GM19372 (cell line): ENCODE data around the gene JPT1.
"Not testable (repeated sequence)": the region's sequence is repeated elsewhere in the genome, so short reads cannot be mapped to it uniquely, and the experiment has no call there.

ENCODE experiments used
- ATAC-seq: cut with Tn5 transposase; IDR thresholded peaks from one replicate; pipeline ENCODE4 v1.9.1; 2021; ENCODE audit warnings: mild to moderate bottlenecking, low read depth, moderate library complexity; ENCODE audit not compliant: unreplicated experiment

The JPT1 gene

DNA sequence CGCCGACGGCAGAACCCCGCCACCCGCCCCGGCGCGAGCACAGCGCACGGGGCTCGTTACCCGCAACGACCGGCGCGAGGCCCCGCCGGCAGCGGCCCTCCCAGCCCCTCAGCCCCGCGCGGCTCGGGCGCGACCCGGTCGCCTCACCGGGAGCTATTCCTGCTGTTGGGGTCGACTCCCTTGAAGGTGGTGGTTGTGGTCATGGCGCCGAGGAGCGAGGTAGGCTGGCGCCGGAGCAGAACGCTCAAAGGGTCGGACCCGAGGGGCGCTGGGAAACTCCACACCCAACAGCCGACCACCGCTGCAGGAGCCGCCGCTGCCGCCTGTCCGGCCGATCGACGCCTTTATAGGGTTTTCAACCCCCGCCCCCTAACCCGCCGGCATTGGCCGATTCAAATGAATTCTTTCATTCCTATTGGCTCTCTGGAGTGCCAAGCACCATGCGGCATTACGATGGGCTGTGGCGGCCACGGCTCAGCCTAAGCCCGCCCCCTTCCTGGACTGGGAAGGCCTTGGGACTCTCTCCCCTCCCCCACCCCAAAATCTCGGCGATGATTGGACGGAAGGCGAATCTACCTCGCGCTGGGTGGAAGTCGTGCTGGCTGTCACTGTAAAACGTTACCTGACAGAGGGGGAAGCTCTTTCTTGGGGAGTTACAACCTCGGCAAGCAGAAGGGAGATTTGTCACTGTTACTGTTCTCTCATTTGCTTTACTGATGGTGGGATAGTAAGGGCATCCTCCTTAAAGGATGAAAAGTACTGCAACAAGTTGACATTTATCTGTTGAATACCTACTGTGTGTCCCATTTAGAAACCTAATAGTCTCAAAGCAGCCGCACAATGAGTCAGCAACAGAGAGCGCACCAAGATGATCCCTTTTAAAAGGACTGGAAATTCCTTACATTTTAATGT is at the start of gene JPT1:
JPT1 (minus strand) TSS at position 318 of the 912 bp plus-strand sequence; CDS start at position 203, 115 bp downstream.
- peak; percentile 86 for ATAC-seq

GRCh38 chr17:75199886-75200618 is 45.7 kb upstream of the JPT1 start:
- ATAC-seq, result no peak

DNA sequence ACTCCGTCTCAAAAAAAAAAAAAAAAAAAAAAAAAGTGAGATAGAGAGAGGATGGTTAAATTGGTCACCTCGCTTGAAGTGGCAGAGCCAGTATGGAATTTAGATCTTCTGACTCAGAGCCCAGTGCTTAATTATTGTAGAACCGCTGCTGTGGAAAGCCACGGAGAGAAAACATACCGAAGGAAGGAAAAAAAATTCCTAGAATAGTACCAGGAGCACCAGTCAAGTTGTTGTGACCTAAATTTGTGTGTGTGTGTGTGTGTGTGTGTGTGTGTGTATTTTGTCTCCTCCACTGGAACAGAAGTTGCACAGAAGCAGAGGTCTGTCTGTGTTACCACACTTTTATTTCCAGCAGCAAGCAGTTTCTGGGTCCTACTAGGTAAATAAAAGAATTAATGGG is 40.6 kb upstream of the JPT1 start:
- ATAC-seq, result no peak

DNA sequence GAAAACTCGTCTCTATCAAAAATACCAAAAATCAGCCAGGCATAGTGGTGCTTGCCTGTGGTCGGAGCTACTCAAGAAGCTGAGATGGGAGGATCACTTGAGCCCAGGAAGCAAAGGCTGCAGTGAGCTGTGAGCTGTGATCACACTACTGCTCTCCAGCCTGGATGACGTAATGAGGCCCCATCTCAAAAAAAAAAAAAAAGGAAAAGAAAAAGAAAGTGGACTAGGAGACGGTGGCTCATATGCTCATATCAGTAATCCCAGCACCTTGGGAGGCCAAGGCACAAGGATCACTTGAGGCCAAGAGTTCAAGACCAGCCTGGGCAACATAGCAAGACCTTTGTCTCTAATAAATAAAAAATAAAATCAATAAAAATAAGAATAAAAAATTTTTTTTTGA is 37.3 kb upstream of the JPT1 start:
- no peak for ATAC-seq

DNA sequence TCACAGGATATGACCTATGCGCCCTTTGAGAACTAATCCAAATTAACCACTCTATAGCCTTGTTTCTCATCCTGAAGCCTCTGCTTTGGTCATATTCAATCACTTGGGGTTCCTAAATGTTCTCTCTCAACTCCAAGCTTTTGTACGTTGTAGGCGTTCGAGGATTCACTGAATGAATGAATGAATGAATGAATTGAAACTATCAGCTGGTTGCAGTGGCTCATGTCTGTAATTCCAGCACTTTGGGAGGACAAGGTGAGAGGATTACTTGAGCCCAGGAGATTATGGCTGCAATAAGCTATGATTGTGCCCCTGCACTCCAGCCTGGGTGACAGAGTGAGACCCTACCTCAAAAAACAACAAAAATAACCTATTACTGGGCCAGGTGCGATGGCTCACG is 34.3 kb upstream of the JPT1 start:
- ATAC-seq, result no peak

DNA sequence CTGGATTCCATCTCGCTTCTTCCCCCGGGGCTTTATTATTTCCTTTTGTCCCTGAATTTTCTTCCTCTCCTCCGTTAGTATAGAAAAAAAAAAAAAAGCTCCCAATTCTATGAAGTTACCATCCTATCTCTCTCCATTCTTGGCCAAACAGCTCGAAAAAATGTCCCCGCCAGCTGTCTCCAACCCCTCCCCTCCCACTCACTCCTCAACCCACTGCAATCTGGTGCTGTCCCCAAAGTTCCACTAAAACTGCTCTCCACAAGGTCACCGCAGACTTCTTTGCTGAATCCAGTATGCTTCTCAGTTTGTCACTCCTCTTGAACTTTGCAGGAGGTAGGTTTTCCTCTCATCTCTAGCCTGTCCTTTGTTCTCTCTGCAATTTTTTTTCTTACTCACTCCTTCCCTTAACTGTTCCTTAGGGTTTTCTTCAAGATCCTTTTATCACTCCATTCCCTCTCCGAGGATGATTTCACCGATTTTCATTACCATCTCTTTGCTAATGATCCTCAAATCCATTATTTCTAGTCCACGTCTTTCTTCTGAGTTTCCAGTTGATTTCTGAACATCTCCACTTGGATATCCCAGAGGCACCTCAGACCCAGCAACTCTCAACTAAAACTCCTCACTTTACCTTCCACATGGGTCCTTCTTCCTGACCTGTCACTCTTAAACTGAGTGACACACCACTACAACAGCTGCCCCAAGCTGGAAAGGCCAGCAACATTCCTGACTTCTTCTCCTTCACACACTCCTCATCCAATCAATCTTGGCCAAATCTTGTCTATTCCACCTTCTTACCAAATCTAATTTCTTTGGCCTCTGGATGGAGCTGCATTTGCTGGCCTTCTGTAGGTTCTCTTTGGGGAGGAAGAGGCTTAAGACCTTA is 29.9 kb upstream of the JPT1 start:
- no peak for ATAC-seq

GRCh38 chr17:75182569-75183436 is 28.5 kb upstream of the JPT1 start, which contains the start of gene SUMO2:
Gene SUMO2 (minus strand): TSS chr17:75182959. CDS start chr17:75182834, 125 bp downstream.
- ATAC-seq, result peak; percentile 75

DNA sequence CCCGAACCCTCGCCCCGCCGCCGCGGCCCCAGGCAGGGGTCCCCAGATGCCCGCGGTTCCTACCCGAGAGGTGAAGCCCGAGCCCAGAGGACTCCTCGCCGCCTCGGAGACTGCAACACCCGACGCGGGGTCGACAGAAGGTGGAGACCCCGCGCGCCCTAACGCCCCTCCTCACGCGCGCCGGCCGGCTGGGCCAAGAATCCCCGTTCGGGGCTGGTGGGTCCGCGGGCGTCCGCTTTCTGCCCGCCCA is 27.9 kb upstream of the JPT1 start:
- no peak for ATAC-seq

DNA sequence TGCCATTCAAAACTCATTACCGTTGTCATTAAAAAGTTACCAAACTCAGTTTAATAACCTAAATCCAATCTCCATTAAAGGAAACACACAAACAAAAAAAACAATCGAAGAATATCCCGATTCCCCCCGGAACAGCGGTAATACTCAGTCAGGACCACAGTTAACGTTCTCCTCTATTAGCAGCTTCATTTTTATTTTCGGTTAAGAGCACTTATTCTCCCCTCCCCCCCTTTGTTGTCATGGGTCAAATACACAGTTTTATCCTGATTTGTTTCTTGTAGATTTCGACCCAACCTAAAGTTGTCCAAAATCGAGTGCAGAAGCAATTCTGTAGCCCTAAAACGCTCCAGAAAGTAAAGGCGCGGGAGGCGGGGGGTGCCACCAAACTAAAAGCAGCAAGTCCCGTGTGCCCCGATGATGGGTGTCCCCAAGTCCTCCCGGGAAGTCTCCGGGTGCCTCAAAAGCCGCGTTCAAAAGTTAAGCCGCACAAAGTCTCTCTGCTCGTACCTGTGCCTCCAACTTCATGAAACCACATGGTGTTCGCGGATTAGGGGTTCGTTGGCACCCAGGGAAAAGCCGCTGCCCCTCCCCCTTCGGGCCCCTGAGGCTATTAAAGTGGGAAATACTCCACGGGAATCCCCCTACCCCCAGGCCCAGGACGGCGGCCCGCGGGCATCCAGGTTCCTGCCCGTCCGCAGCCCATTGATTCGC is 27.5 kb upstream of the JPT1 start:
- ATAC-seq, result peak; percentile 2

GRCh38 chr17:75181110-75181509 is 26.8 kb upstream of the JPT1 start:
- ATAC-seq, result no peak

- ATAC-seq, result no peak
These were observed 24.1 kb upstream of the JPT1 start for GRCh38 chr17:75178453-75178852.

GRCh38 chr17:75176625-75177024 is 22.3 kb upstream of the JPT1 start:
- ATAC-seq, result no peak

DNA sequence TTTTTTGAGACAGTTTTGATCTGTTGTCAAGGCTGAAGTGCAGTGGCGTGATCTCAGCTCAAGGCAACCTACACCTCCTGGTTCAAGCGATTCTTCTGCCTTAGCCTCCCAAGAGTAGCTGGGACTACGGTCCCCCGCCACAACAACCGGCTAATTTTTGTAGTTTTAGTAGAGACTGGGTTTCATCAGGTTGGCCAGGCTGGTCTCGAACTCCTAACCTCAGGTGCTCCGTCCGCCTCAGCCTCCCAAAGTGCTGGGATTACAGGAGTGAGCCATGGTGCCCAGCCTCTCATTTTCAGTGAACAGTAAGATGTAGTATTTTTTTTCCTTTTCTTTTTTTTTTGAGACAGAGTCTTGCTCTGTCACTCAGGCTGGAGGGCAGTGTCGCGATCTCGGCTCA is 20.7 kb upstream of the JPT1 start:
- no peak for ATAC-seq

DNA sequence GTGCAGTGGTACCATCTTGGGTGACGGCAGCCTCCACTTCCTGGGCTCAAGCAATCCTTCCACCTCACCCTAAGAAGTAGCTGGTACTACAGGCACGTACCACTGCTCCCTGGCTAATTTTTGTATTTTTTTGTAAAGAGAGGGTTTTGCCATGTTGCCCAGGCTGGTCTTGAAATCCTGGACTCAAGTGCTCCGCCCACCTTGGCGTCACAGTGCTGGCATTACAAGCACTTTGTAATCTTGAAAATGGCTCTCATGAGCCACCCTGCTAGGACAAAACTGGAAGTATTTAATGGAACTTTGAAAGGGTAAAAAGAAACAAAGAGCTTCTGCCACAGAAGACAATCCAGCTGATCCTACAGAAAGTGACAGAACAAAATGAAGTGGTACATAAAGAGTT is 19.2 kb upstream of the JPT1 start:
- ATAC-seq, result no peak

GRCh38 chr17:75168998-75169397 is 14.7 kb upstream of the JPT1 start:
- ATAC-seq, result no peak

GRCh38 chr17:75164606-75165005 is 10.3 kb upstream of the JPT1 start:
- not testable (repeated sequence) for ATAC-seq

- ATAC-seq, result no peak
These were observed 8.8 kb upstream of the JPT1 start for GRCh38 chr17:75163074-75163473.

DNA sequence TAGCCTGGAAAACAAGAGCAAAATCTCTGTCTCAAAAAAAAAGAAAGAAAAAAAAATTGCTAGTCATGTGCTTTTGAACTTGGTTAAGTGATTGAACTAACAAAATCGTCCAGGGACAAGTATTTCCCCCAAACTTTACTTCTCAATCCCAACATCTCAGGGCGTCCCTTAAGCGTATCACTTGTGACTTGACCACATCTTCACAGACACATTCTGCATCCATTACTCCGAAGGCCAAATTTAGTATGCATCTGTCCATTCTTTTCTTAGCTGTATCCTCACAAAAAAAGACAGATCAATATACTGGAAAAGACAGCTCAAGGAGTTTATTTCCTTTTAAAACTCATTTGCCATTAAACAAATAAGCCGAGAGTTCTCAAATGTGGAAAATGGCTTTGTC is 5.9 kb upstream of the JPT1 start:
- ATAC-seq, result no peak
